CD14-positive monocyte (primary cell): Measurements from ENCODE around the gene ITGB6. TPM values are rescaled to one million over a fixed set of nuclear protein-coding genes. Genes with fewer than 3 reads are reported as not detected.

ENCODE experiments used
- DNase-seq, 3 donors: peaks; one replicate each; pipeline ENCODE4 v3.0.0-alpha.2; 2011 to 2022
- H2AFZ ChIP-seq: 2 replicates; pipeline ENCODE4 v1.6.0; 2012; ENCODE audit warnings: mild to moderate bottlenecking, low read depth, low read length, inconsistent platforms; ENCODE audit not compliant: insufficient read depth, poor library complexity, severe bottlenecking
- H3K27ac ChIP-seq, 2 donors: 1 replicate in 1 of 2; 2 replicates in 1 of 2; pipeline ENCODE4 v1.5.1; 2012 to 2013; ENCODE audit warnings: low read length in 2 of 2, control low read depth in 1 of 2, inconsistent platforms in 1 of 2, low read depth in 1 of 2, mild to moderate bottlenecking in 1 of 2
- H3K27me3 ChIP-seq, 2 donors: one replicate each; pipeline versions ENCODE4 v1.6.0 to v1.6.1; 2011 to 2013; ENCODE audit warnings: low read length in 2 of 2; ENCODE audit not compliant: control insufficient read depth in 2 of 2, insufficient read depth in 2 of 2
- H3K36me3 ChIP-seq, 2 donors: replicated peaks in 1 of 2; 1 replicate in 1 of 2; 2 replicates in 1 of 2; pipeline versions ENCODE4 v1.5.1 to v1.6.1; 2012 to 2013; ENCODE audit warnings: low read length in 2 of 2, control low read depth in 1 of 2, inconsistent platforms in 1 of 2, mild to moderate bottlenecking in 1 of 2; ENCODE audit not compliant: insufficient read depth in 2 of 2, control insufficient read depth in 1 of 2
- H3K4me1 ChIP-seq, 2 donors: 1 replicate in 1 of 2; 2 replicates in 1 of 2; pipeline versions ENCODE4 v1.5.1 to v1.6.1; 2012 to 2013; ENCODE audit warnings: low read length in 2 of 2, control low read depth in 1 of 2, inconsistent platforms in 1 of 2, mild to moderate bottlenecking in 1 of 2, moderate library complexity in 1 of 2; ENCODE audit not compliant: insufficient read depth in 2 of 2, control insufficient read depth in 1 of 2
- H3K4me2 ChIP-seq: replicated peaks from 2 replicates; pipeline ENCODE3; 2012; ENCODE audit warnings: low read length, moderate library complexity, mild to moderate bottlenecking; ENCODE audit not compliant: poor library complexity, severe bottlenecking; ENCODE audit errors: extremely low read depth
- H3K4me3 ChIP-seq, 3 experiments: fragments of 200-600 bp in 1 of 3; sonication (generic) in 1 of 3; replicated peaks in 1 of 3; 1 replicate in 2 of 3; 2 replicates in 1 of 3; pipeline ENCODE4 v1.5.1; 2011 to 2013; ENCODE audit warnings: low read length in 3 of 3, mild to moderate bottlenecking in 3 of 3, control low read depth in 2 of 3, low read depth in 2 of 3, inconsistent platforms in 1 of 3, moderate library complexity in 1 of 3
- H3K79me2 ChIP-seq: 2 replicates; pipeline ENCODE4 v1.6.0; 2012; ENCODE audit warnings: mild to moderate bottlenecking, control low read depth, inconsistent platforms, low read length, moderate library complexity; ENCODE audit not compliant: insufficient read depth
- H3K9ac ChIP-seq: 2 replicates; pipeline ENCODE4 v1.6.0; 2017; ENCODE audit warnings: low read length, mild to moderate bottlenecking; ENCODE audit not compliant: insufficient read depth, poor library complexity, severe bottlenecking
- H3K9me3 ChIP-seq, 2 donors: replicated peaks in 1 of 2; 1 replicate in 1 of 2; 2 replicates in 1 of 2; pipeline versions ENCODE4 v1.5.1 to v1.6.1; 2012 to 2013; ENCODE audit warnings: low read length in 2 of 2, control low read depth in 1 of 2; ENCODE audit not compliant: control insufficient read depth in 1 of 2, insufficient read depth in 1 of 2
- H4K20me1 ChIP-seq: 2 replicates; pipeline ENCODE4 v1.6.0; 2012; ENCODE audit warnings: mild to moderate bottlenecking, low read length, control low read depth, moderate library complexity; ENCODE audit not compliant: insufficient read depth
- H3K27ac Mint-ChIP-seq, 7 donors: one replicate each; pipeline ENCODE4 v1.8.0; 2020; ENCODE audit warnings: mild to moderate bottlenecking in 7 of 7, mixed read lengths in 7 of 7, moderate library complexity in 6 of 7, inconsistent platforms in 2 of 7
- H3K27me3 Mint-ChIP-seq, 3 donors: one replicate each; pipeline ENCODE4 v1.8.0; 2021 to 2022; ENCODE audit warnings: low read depth in 3 of 3, mild to moderate bottlenecking in 3 of 3, mixed read lengths in 3 of 3, moderate library complexity in 3 of 3, inconsistent platforms in 1 of 3
- H3K36me3 Mint-ChIP-seq, 2 donors: one replicate each; pipeline ENCODE4 v1.8.0; 2020; ENCODE audit warnings: mixed read lengths in 2 of 2, inconsistent platforms in 1 of 2, mild to moderate bottlenecking in 1 of 2
- H3K4me1 Mint-ChIP-seq: one replicate; pipeline ENCODE4 v1.8.0; 2020; ENCODE audit warnings: mild to moderate bottlenecking, mixed read lengths
- H3K4me3 Mint-ChIP-seq, 2 donors: one replicate each; pipeline ENCODE4 v1.8.0; 2020; ENCODE audit warnings: mild to moderate bottlenecking in 2 of 2, mixed read lengths in 2 of 2, moderate library complexity in 1 of 2
- H3K9me3 Mint-ChIP-seq, 7 donors: one replicate each; pipeline ENCODE4 v1.8.0; 2020 to 2022; ENCODE audit warnings: mixed read lengths in 7 of 7, mild to moderate bottlenecking in 6 of 7, moderate library complexity in 6 of 7, inconsistent platforms in 2 of 7
- CTCF ChIP-seq: fragments of 200-600 bp; IDR thresholded peaks from one replicate; pipeline ENCODE4 v1.8.0; 2022; ENCODE audit warnings: antibody characterized with exemption, mild to moderate bottlenecking
- WGBS: methylation state at CpG from one replicate; pipeline ENCODE4 v1.1.5; 2013; ENCODE audit warnings: missing lambda C conversion rate; ENCODE audit not compliant: insufficient coverage; 5-methylcytosine and 5-hydroxymethylcytosine counted together
- intact Hi-C, 2 donors: fragments of 100-400 bp; cut with micrococcal nuclease; formaldehyde crosslinking; loops; one replicate each; pipeline versions ENCODE4 v1.15.0 to v1.15.1; 2023
- polyA plus RNA-seq, 3 donors: library from polyadenylated mRNA; depleted of rRNA in 1 of 3; unstranded in 2 of 3; stranded (reverse) in 1 of 3; fragments of 300-500 nt in 2 of 3; fragments of >200 nt in 1 of 3; fragmentation: Illumina TruSeq in 2 of 3; gene quantifications; 1 replicate in 2 of 3; 2 replicates in 1 of 3; pipeline ENCODE4 v1.2.3, GENCODE V29; 2012 to 2021

Gene ITGB6
- polyA plus RNA-seq, 3 donors: not detected

- no peak for DNase-seq
- H3K27ac ChIP-seq: no peak overlapping the region
- no peaks in the 10 kb centered on the region for H3K36me3 Mint-ChIP-seq
- H3K4me3 Mint-ChIP-seq: no peak overlapping the region
- H3K4me1 Mint-ChIP-seq: no peaks in the 10 kb centered on the region
- no peaks in the 10 kb centered on the region for H3K27me3 ChIP-seq
- no peaks in the 10 kb centered on the region for H3K79me2 ChIP-seq
- 87% methylated on average over 8 of the region's 12 CpGs for WGBS
- H3K4me2 ChIP-seq: no peak overlapping the region
- no peak overlapping the region for H3K27ac Mint-ChIP-seq
- H2AFZ ChIP-seq: no peak overlapping the region
- no peak for TF ChIP-seq CTCF
- peaks cover 0 to 2% (median 0%) of the 10 kb centered on the region in 3 donors for H3K27me3 Mint-ChIP-seq
- no peaks in the 10 kb centered on the region for H3K4me1 ChIP-seq
- H3K9ac ChIP-seq: no peak overlapping the region
- no peaks in the 10 kb centered on the region for H3K36me3 ChIP-seq
- no peaks in the 10 kb centered on the region for H3K9me3 Mint-ChIP-seq
- no peaks in the 10 kb centered on the region for H4K20me1 ChIP-seq
- intact Hi-C loops: no loop called here
- H3K9me3 ChIP-seq: no peaks in the 10 kb centered on the region
- no peak overlapping the region for H3K4me3 ChIP-seq
Measured at GRCh38 chr2:160221391-160222276, 21.6 kb upstream of the ITGB6 start.

GRCh38 chr2:160220545-160221009 lies 20.5 kb upstream of the ITGB6 start:
- H3K79me2 ChIP-seq: no peaks in the 10 kb centered on the region
- H3K9me3 ChIP-seq: no peaks in the 10 kb centered on the region
- H3K27ac ChIP-seq: no peak overlapping the region
- no peak overlapping the region for H3K4me3 Mint-ChIP-seq
- no peaks in the 10 kb centered on the region for H3K36me3 ChIP-seq
- no peak overlapping the region for H3K4me2 ChIP-seq
- H3K4me3 ChIP-seq: no peak overlapping the region
- peaks cover 0 to 3% (median 0%) of the 10 kb centered on the region in 3 donors for H3K27me3 Mint-ChIP-seq
- no peak for TF ChIP-seq CTCF
- intact Hi-C loops: no loop called here
- no peak for DNase-seq
- no peaks in the 10 kb centered on the region for H3K9me3 Mint-ChIP-seq
- H3K27me3 ChIP-seq: no peaks in the 10 kb centered on the region
- no peaks in the 10 kb centered on the region for H3K4me1 ChIP-seq
- no peaks in the 10 kb centered on the region for H3K4me1 Mint-ChIP-seq
- no peaks in the 10 kb centered on the region for H3K36me3 Mint-ChIP-seq
- WGBS: 88% methylated on average over 3 of the region's 4 CpGs
- H3K27ac Mint-ChIP-seq: no peak overlapping the region
- no peaks in the 10 kb centered on the region for H4K20me1 ChIP-seq
- H2AFZ ChIP-seq: no peak overlapping the region
- H3K9ac ChIP-seq: no peak overlapping the region
